Measurements from ENCODE around the gene KMT5B. TPM values are rescaled to one million over a fixed set of nuclear protein-coding genes. Genes with fewer than 3 reads are reported as not detected.

The KMT5B gene
- total and polyA plus RNA-seq, 2 donors (not counting 1 experiment from before 2014, with no cell fraction given): 13.4 to 77.8 TPM

GRCh38 chr11:68118706-68119448 lies 94.2 kb downstream of the KMT5B start:
- intact Hi-C loops (cut with micrococcal nuclease): no loop called here
- H3K4me3 ChIP-seq (ENCODE audit: control extremely low read depth in 1 of 5, extremely low read depth in 1 of 5, insufficient read depth in 1 of 5, low read depth in 2 of 5, low read length in 4 of 5): no peak overlapping the region
- H3K9me3 Mint-ChIP-seq (ENCODE audit: insufficient read depth): no peaks in the 10 kb centered on the region
- CTCF ChIA-PET: interaction anchor here (0.9 to 1.6 kb wide), 3 partner anchors 13 to 91 kb away, joined by 3 to 4 read pairs (median 3); no protein-coding TSS in a partner anchor
- WGBS (ENCODE audit: insufficient coverage): 0% methylated on average over 2 of the region's 4 CpGs
- no peak overlapping the region for H3K9ac ChIP-seq (ENCODE audit: low read length)
- peak overlapping the region; percentile 95 for H3K4me3 Mint-ChIP-seq
- no peak for TF ChIP-seq EZH2 (IDR thresholded peaks at IDR 0.05; ENCODE audit: borderline replicate concordance, insufficient read depth, low read depth, low read length, poor library complexity, severe bottlenecking)
- no peak for TF ChIP-seq CTCF (IDR thresholded peaks at IDR 0.05)
- peak overlapping the region in 1 of 2 donors; percentile 49 for H3K27ac ChIP-seq (ENCODE audit: low read length in 2 of 2)
- peaks cover 39% of the 10 kb centered on the region for H3K79me2 ChIP-seq (ENCODE audit: control insufficient read depth, insufficient read depth, low read length)
- H2AFZ ChIP-seq (ENCODE audit: insufficient read depth, low read depth, low read length, poor library complexity, severe bottlenecking): peak overlapping the region; percentile 17
- no peaks in the 10 kb centered on the region for H3K27me3 ChIP-seq (replicated peaks in 1 of 4; ENCODE audit: control extremely low read depth in 1 of 4, control insufficient read depth in 3 of 4, insufficient read depth in 4 of 4, low read length in 3 of 4)
- peak overlapping the region; percentile 79 for H3K27ac Mint-ChIP-seq
- H3K36me3 ChIP-seq (replicated peaks in 1 of 2; ENCODE audit: control extremely low read depth in 1 of 2, control insufficient read depth in 1 of 2, extremely low read depth in 1 of 2, insufficient read depth in 2 of 2, low read length in 1 of 2): no peaks in the 10 kb centered on the region
- H4K20me1 ChIP-seq (ENCODE audit: control insufficient read depth, insufficient read depth, low read length, poor library complexity, severe bottlenecking): no peaks in the 10 kb centered on the region
- POLR2A ChIA-PET: interaction anchor here (1.0 kb wide), 1 partner anchor 116 kb away, joined by 3 read pairs; no protein-coding TSS in a partner anchor
- peak; percentile 53 for DNase-seq
- H3K9me3 ChIP-seq (ENCODE audit: control extremely low read depth in 1 of 3, control insufficient read depth in 2 of 3, insufficient read depth in 1 of 3, low read length in 2 of 3): no peaks in the 10 kb centered on the region
- no peak for ATAC-seq (ENCODE audit: low read depth)
- peaks cover 21 to 29% of the 10 kb centered on the region in 2 donors for H3K4me1 ChIP-seq (ENCODE audit: control insufficient read depth in 2 of 2, insufficient read depth in 2 of 2, low read length in 2 of 2)
- peaks cover 31% of the 10 kb centered on the region for H3K4me1 Mint-ChIP-seq
- H3K4me2 ChIP-seq (replicated peaks; ENCODE audit: low read depth, low read length, poor library complexity, severe bottlenecking): peak overlapping the region; percentile 44
- H3K27me3 Mint-ChIP-seq: no peaks in the 10 kb centered on the region

- H3K9me3 Mint-ChIP-seq (ENCODE audit: insufficient read depth): no peaks in the 10 kb centered on the region
- Histone ChIP-seq H3K4me2 (replicated peaks; ENCODE audit: low read depth, low read length, poor library complexity, severe bottlenecking) (no peak overlapping the region), H3K36me3 (replicated peaks in 1 of 2; ENCODE audit: control extremely low read depth in 1 of 2, control insufficient read depth in 1 of 2, extremely low read depth in 1 of 2, insufficient read depth in 2 of 2, low read length in 1 of 2) (no peaks in the 10 kb centered on the region), H3K79me2 (ENCODE audit: control insufficient read depth, insufficient read depth, low read length) (peaks cover 44% of the 10 kb centered on the region), H3K27me3 (replicated peaks in 1 of 4; ENCODE audit: control extremely low read depth in 1 of 4, control insufficient read depth in 3 of 4, insufficient read depth in 4 of 4, low read length in 3 of 4) (no peaks in the 10 kb centered on the region), H4K20me1 (ENCODE audit: control insufficient read depth, insufficient read depth, low read length, poor library complexity, severe bottlenecking) (no peaks in the 10 kb centered on the region), H3K4me1 (ENCODE audit: control insufficient read depth in 2 of 2, insufficient read depth in 2 of 2, low read length in 2 of 2) (peaks cover 21 to 29% of the 10 kb centered on the region in 2 donors), H3K9me3 (ENCODE audit: control extremely low read depth in 1 of 3, control insufficient read depth in 2 of 3, insufficient read depth in 1 of 3, low read length in 2 of 3) (no peaks in the 10 kb centered on the region), H3K27ac (ENCODE audit: low read length in 2 of 2) (no peak overlapping the region), H3K9ac (ENCODE audit: low read length) (no peak overlapping the region), H2AFZ (ENCODE audit: insufficient read depth, low read depth, low read length, poor library complexity, severe bottlenecking) (no peak overlapping the region), H3K4me3 (ENCODE audit: control extremely low read depth in 1 of 5, extremely low read depth in 1 of 5, insufficient read depth in 1 of 5, low read depth in 2 of 5, low read length in 4 of 5) (no peak overlapping the region)
- intact Hi-C loops (cut with micrococcal nuclease): no loop called here
- H3K4me1 Mint-ChIP-seq: peaks cover 31% of the 10 kb centered on the region
- H3K27me3 Mint-ChIP-seq: no peaks in the 10 kb centered on the region
- no peak overlapping the region for H3K4me3 Mint-ChIP-seq
- no peak for DNase-seq
- H3K27ac Mint-ChIP-seq: no peak overlapping the region
- ChIA-PET POLR2A (no interaction called here), CTCF (interaction anchor here (0.7 to 1.6 kb wide), 4 partner anchors 12 to 182 kb away, joined by 3 to 4 read pairs (median 3); no protein-coding TSS in a partner anchor)
- no peak for TF ChIP-seq CTCF (IDR thresholded peaks at IDR 0.05)
- no peak for TF ChIP-seq EZH2 (IDR thresholded peaks at IDR 0.05; ENCODE audit: borderline replicate concordance, insufficient read depth, low read depth, low read length, poor library complexity, severe bottlenecking)
- WGBS (ENCODE audit: insufficient coverage): 95% methylated on average over 6 of the region's 11 CpGs
- no peak for ATAC-seq (ENCODE audit: low read depth)
Measured at GRCh38 chr11:68117853-68118470, 95.1 kb downstream of the KMT5B start.

Measured in B cell (primary cell).